ENCODE results near the gene PLD1. TPM values are rescaled to one million over a fixed set of nuclear protein-coding genes. Genes with fewer than 3 reads are reported as not detected.

The PLD1 gene
- total and polyA plus RNA-seq, 3 experiments from 2014 or later = 0.59 to 14.5 (median 1.3) TPM

DNA sequence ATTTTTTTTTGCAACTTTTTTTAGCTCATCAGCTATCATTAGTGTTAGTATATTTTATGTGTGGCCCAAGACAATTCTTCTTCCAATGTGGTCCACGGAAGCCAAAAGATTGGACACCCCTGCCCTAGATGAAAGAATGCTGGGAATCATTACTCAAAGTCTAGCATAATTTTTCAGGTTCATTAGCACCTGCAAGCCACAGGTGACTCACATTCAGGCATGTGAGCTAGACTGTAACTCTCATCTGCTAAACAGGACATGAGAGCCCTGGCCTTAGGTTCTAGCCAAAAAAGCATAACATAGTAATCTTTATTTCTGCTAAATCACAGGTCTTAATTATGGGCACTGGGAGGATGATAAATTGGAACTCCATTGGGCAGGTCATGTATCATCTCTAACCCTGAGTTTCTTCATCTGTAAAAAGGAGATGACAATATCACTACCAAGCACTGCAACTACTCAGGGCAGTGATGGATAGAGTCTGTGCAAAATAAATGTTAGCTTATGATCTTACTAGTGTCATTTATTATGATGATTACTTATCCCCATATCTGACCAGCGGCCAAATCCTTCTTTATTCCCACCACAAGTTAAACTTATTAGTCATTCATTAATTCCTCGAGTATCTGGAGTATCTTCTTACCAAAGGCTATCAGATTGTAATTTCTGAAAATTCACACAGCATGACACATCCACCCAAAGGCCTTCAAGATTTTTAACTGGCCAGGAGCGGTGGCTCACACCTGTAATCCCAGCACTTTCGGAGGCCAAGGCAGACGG is 125.0 kb downstream of the PLD1 start:
- no peaks in the 10 kb centered on the region for H3K27me3 ChIP-seq (ENCODE audit: insufficient read depth, low read length, poor library complexity, severe bottlenecking)
- no peaks in the 10 kb centered on the region for H3K9me3 Mint-ChIP-seq
- peaks cover 0 to 4% (median 0%) of the 10 kb centered on the region in 3 donors for H3K36me3 Mint-ChIP-seq
- H3K4me3 ChIP-seq (ENCODE audit: low read length) = no peak overlapping the region
- H3K27ac ChIP-seq (ENCODE audit: low read depth, low read length) = no peak overlapping the region
- H3K36me3 ChIP-seq (ENCODE audit: insufficient read depth, low read length) = no peaks in the 10 kb centered on the region
- POLR2A ChIA-PET = no interaction called here
- CTCF ChIA-PET = interaction anchor here (1.7 kb wide), 2 partner anchors 10 to 12 kb away, joined by 3 read pairs; no protein-coding TSS in a partner anchor
- no peaks in the 10 kb centered on the region for H3K9me3 ChIP-seq (ENCODE audit: low read length)
- no peaks in the 10 kb centered on the region for H3K4me1 ChIP-seq (ENCODE audit: insufficient read depth, low read length)
- peaks cover 0 to 3% (median 3%) of the 10 kb centered on the region in 3 donors for H3K4me1 Mint-ChIP-seq
- DNase-seq = no peak
- H3K27me3 Mint-ChIP-seq = peaks cover 2 to 28% of the 10 kb centered on the region in 2 donors
- H3K27ac Mint-ChIP-seq = no peak overlapping the region
- no peak overlapping the region for H3K4me3 Mint-ChIP-seq

DNA sequence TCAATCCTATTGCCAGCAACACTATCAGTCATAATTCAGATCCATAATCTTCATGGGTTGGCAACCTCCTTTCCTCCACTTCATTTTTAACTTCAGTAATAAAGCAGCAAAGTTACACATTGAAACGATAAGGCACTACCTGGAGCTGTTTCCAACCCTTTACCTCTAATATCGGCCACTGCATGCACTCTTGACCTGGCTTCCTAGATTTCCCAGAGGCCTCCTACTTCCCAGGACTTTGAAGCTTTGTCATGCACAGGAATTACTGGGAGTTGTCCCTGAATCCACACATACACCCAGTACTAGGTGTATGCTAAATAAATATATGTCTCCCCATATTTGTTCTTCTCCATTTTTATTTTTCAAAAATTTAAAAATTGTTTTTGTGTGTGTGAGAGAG is 126.1 kb downstream of the PLD1 start:
- no peaks in the 10 kb centered on the region for H3K4me1 ChIP-seq (ENCODE audit: insufficient read depth, low read length)
- POLR2A ChIA-PET = no interaction called here
- no peaks in the 10 kb centered on the region for H3K9me3 Mint-ChIP-seq
- H3K27me3 Mint-ChIP-seq = peaks cover 6 to 28% of the 10 kb centered on the region in 2 donors
- CTCF ChIA-PET = no interaction called here
- H3K9me3 ChIP-seq (ENCODE audit: low read length) = no peaks in the 10 kb centered on the region
- DNase-seq = no peak
- H3K4me3 ChIP-seq (ENCODE audit: low read length) = no peak overlapping the region
- no peak overlapping the region for H3K27ac ChIP-seq (ENCODE audit: low read depth, low read length)
- no peaks in the 10 kb centered on the region for H3K27me3 ChIP-seq (ENCODE audit: insufficient read depth, low read length, poor library complexity, severe bottlenecking)
- peaks cover 0 to 4% (median 0%) of the 10 kb centered on the region in 3 donors for H3K36me3 Mint-ChIP-seq
- H3K36me3 ChIP-seq (ENCODE audit: insufficient read depth, low read length) = no peaks in the 10 kb centered on the region
- no peaks in the 10 kb centered on the region for H3K4me1 Mint-ChIP-seq
- H3K27ac Mint-ChIP-seq = no peak overlapping the region
- H3K4me3 Mint-ChIP-seq = no peak overlapping the region

- POLR2A ChIA-PET = no interaction called here
- Mint-ChIP-seq H3K4me1 (no peaks in the 10 kb centered on the region), H3K4me3 (no peak overlapping the region), H3K27me3 (peaks cover 6 to 29% of the 10 kb centered on the region in 2 donors), H3K27ac (no peak overlapping the region), H3K9me3 (no peaks in the 10 kb centered on the region), H3K36me3 (peaks cover 0 to 4% (median 0%) of the 10 kb centered on the region in 3 donors)
- no peak for DNase-seq
- Histone ChIP-seq H3K4me3 (ENCODE audit: low read length) (no peak overlapping the region), H3K27ac (ENCODE audit: low read depth, low read length) (no peak overlapping the region), H3K27me3 (ENCODE audit: insufficient read depth, low read length, poor library complexity, severe bottlenecking) (no peaks in the 10 kb centered on the region), H3K4me1 (ENCODE audit: insufficient read depth, low read length) (no peaks in the 10 kb centered on the region), H3K36me3 (ENCODE audit: insufficient read depth, low read length) (no peaks in the 10 kb centered on the region), H3K9me3 (ENCODE audit: low read length) (no peaks in the 10 kb centered on the region)
- CTCF ChIA-PET = no interaction called here
Measured at GRCh38 chr3:171682743-171683142, 127.5 kb downstream of the PLD1 start.

DNA sequence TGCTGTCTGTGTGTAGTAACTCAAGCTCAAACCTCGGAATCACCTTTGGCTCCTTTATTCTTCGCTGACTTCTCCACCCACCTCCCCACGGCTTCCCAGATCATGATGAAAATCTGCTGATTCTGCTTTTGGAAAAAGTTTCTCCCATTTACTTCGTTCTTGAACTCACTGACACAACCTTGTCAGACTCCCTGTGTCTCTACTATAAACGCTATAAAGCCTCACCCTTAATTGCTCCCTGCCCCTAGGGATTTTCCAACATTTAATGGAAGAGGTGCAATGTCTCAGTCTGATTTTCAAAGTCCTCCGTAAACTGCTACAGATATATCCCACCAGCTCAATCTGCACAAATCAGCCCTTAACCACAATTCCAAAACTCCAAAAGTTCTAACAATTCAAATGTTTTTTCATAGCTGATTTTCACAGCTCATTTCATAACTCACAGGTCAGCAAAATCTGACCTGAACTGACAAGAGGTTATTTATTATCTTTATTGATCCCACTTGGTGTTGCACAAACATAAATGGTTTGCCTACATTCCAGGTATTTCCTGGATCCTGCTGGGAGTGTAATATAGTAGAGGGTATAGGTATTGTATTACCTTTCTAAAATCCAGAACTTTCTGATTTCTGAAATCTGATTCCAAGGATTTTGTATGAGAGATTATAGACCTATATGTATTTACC is 129.4 kb downstream of the PLD1 start:
- H3K36me3 ChIP-seq (ENCODE audit: insufficient read depth, low read length) = no peaks in the 10 kb centered on the region
- no peak overlapping the region for H3K4me3 ChIP-seq (ENCODE audit: low read length)
- H3K27me3 ChIP-seq (ENCODE audit: insufficient read depth, low read length, poor library complexity, severe bottlenecking) = no peaks in the 10 kb centered on the region
- no peaks in the 10 kb centered on the region for H3K36me3 Mint-ChIP-seq
- no peak overlapping the region for H3K27ac ChIP-seq (ENCODE audit: low read depth, low read length)
- H3K27ac Mint-ChIP-seq = no peak overlapping the region
- ChIA-PET CTCF (no interaction called here), POLR2A (no interaction called here)
- no peaks in the 10 kb centered on the region for H3K9me3 Mint-ChIP-seq
- no peak overlapping the region for H3K4me3 Mint-ChIP-seq
- no peak for DNase-seq
- no peaks in the 10 kb centered on the region for H3K4me1 ChIP-seq (ENCODE audit: insufficient read depth, low read length)
- peaks cover 10 to 35% of the 10 kb centered on the region in 2 donors for H3K27me3 Mint-ChIP-seq
- H3K4me1 Mint-ChIP-seq = no peaks in the 10 kb centered on the region
- H3K9me3 ChIP-seq (ENCODE audit: low read length) = no peaks in the 10 kb centered on the region

GRCh38 chr3:171678971-171679492 is 131.3 kb downstream of the PLD1 start:
- Mint-ChIP-seq H3K27ac (no peak overlapping the region), H3K36me3 (no peaks in the 10 kb centered on the region), H3K27me3 (peaks cover 10 to 28% of the 10 kb centered on the region in 2 donors), H3K4me1 (no peaks in the 10 kb centered on the region), H3K4me3 (no peak overlapping the region), H3K9me3 (no peaks in the 10 kb centered on the region)
- POLR2A ChIA-PET = no interaction called here
- Histone ChIP-seq H3K4me1 (ENCODE audit: insufficient read depth, low read length) (no peaks in the 10 kb centered on the region), H3K4me3 (ENCODE audit: low read length) (no peak overlapping the region), H3K36me3 (ENCODE audit: insufficient read depth, low read length) (no peaks in the 10 kb centered on the region), H3K27ac (ENCODE audit: low read depth, low read length) (no peak overlapping the region), H3K27me3 (ENCODE audit: insufficient read depth, low read length, poor library complexity, severe bottlenecking) (no peaks in the 10 kb centered on the region), H3K9me3 (ENCODE audit: low read length) (no peaks in the 10 kb centered on the region)
- CTCF ChIA-PET = no interaction called here
- no peak for DNase-seq

- Histone ChIP-seq H3K4me3 (ENCODE audit: low read length) (no peak overlapping the region), H3K27me3 (ENCODE audit: insufficient read depth, low read length, poor library complexity, severe bottlenecking) (no peaks in the 10 kb centered on the region), H3K9me3 (ENCODE audit: low read length) (no peaks in the 10 kb centered on the region), H3K27ac (ENCODE audit: low read depth, low read length) (no peak overlapping the region), H3K36me3 (ENCODE audit: insufficient read depth, low read length) (no peaks in the 10 kb centered on the region), H3K4me1 (ENCODE audit: insufficient read depth, low read length) (no peaks in the 10 kb centered on the region)
- no peak overlapping the region for H3K27ac Mint-ChIP-seq
- H3K36me3 Mint-ChIP-seq = no peaks in the 10 kb centered on the region
- POLR2A ChIA-PET = no interaction called here
- H3K4me3 Mint-ChIP-seq = no peak overlapping the region
- DNase-seq = no peak
- peaks cover 8 to 17% of the 10 kb centered on the region in 2 donors for H3K27me3 Mint-ChIP-seq
- no peaks in the 10 kb centered on the region for H3K4me1 Mint-ChIP-seq
- CTCF ChIA-PET = no interaction called here
- no peaks in the 10 kb centered on the region for H3K9me3 Mint-ChIP-seq
Measured at GRCh38 chr3:171677706-171678105, 132.6 kb downstream of the PLD1 start.

DNA sequence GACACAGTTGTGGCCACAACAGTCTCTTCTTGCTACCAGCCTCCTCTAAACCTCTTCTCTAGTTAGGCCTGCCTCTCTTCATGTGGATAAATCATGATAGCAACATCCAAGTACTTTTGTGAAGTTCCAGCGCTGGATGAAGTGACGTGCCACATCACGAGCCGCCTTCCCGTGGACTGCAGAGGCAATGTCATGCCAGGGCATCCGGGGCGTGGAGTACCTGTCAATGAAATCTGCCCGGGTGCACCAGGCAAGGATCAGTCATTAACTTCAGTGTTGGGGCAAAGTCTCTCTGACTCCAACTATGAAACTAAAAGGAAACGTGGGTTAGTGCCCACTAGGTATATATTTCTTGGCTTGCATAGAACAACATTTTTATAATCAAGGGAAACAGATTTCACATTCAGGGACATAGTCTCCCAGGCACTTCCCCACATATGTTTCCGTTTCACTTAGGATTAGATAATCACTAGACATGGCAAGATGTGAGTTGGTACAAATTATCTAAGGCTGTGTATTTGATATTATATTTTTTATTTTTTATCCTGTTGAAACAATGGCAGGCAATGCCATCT is 133.6 kb downstream of the PLD1 start:
- H3K36me3 Mint-ChIP-seq = no peaks in the 10 kb centered on the region
- H3K4me3 Mint-ChIP-seq = no peak overlapping the region
- H3K9me3 Mint-ChIP-seq = no peaks in the 10 kb centered on the region
- H3K4me3 ChIP-seq (ENCODE audit: low read length) = no peak overlapping the region
- H3K9me3 ChIP-seq (ENCODE audit: low read length) = no peaks in the 10 kb centered on the region
- POLR2A ChIA-PET = no interaction called here
- no peaks in the 10 kb centered on the region for H3K4me1 Mint-ChIP-seq
- H3K36me3 ChIP-seq (ENCODE audit: insufficient read depth, low read length) = no peaks in the 10 kb centered on the region
- no peaks in the 10 kb centered on the region for H3K4me1 ChIP-seq (ENCODE audit: insufficient read depth, low read length)
- H3K27ac Mint-ChIP-seq = no peak overlapping the region
- H3K27me3 Mint-ChIP-seq = peaks cover 8 to 17% of the 10 kb centered on the region in 2 donors
- DNase-seq = no peak
- H3K27me3 ChIP-seq (ENCODE audit: insufficient read depth, low read length, poor library complexity, severe bottlenecking) = no peaks in the 10 kb centered on the region
- no peak overlapping the region for H3K27ac ChIP-seq (ENCODE audit: low read depth, low read length)
- CTCF ChIA-PET = no interaction called here

DNA sequence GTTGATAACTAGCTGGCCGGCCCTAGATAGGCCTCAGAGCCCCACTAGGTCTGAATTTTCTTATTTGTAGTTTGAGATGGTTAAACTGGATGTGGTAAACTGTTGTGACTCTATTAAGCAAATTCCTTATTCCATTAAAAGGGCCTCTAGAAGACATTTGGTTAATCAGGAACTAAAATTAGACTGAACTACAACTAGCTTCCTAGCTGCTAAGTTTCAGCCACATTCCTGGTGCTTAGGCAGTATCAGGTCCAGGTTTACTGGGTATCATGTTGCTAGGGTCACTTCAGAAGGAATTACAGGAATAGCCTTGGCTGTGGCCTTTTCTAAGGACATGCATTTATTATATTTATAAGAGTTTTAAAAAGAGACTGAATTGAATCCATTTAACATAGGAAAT is 136.3 kb downstream of the PLD1 start:
- H3K9me3 Mint-ChIP-seq = no peaks in the 10 kb centered on the region
- no peak for DNase-seq
- peaks cover 4 to 11% of the 10 kb centered on the region in 2 donors for H3K27me3 Mint-ChIP-seq
- no peaks in the 10 kb centered on the region for H3K27me3 ChIP-seq (ENCODE audit: insufficient read depth, low read length, poor library complexity, severe bottlenecking)
- no peaks in the 10 kb centered on the region for H3K36me3 ChIP-seq (ENCODE audit: insufficient read depth, low read length)
- no peak overlapping the region for H3K4me3 Mint-ChIP-seq
- no peak overlapping the region for H3K27ac ChIP-seq (ENCODE audit: low read depth, low read length)
- no peaks in the 10 kb centered on the region for H3K4me1 Mint-ChIP-seq
- no peaks in the 10 kb centered on the region for H3K9me3 ChIP-seq (ENCODE audit: low read length)
- POLR2A ChIA-PET = no interaction called here
- CTCF ChIA-PET = no interaction called here
- peak overlapping the region in 1 of 8 donors; percentile 34 for H3K27ac Mint-ChIP-seq
- no peaks in the 10 kb centered on the region for H3K4me1 ChIP-seq (ENCODE audit: insufficient read depth, low read length)
- H3K36me3 Mint-ChIP-seq = no peaks in the 10 kb centered on the region
- no peak overlapping the region for H3K4me3 ChIP-seq (ENCODE audit: low read length)

Measured in CD8-positive, alpha-beta memory T cell (primary cell).